Progenitor cell of endocrine pancreas (in vitro differentiated cells): ENCODE data around the gene SLC48A1. TPM values are rescaled to one million over a fixed set of nuclear protein-coding genes. Genes with fewer than 3 reads are reported as not detected.

ENCODE experiments used
- DNase-seq: peaks from one replicate; pipeline ENCODE4 v3.0.0; 2021; ENCODE audit warnings: low spot score; ENCODE audit not compliant: unreplicated experiment
- H3K27ac Mint-ChIP-seq: 2 replicates; pipeline ENCODE4 v1.8.0; 2021; ENCODE audit warnings: mild to moderate bottlenecking, moderate library complexity, mixed read lengths
- H3K27me3 Mint-ChIP-seq: 2 replicates; pipeline ENCODE4 v1.8.0; 2021; ENCODE audit warnings: mixed read lengths
- H3K36me3 Mint-ChIP-seq: 2 replicates; pipeline ENCODE4 v1.8.0; 2022; ENCODE audit warnings: mixed read lengths; ENCODE audit not compliant: insufficient read depth
- H3K4me1 Mint-ChIP-seq: 2 replicates; pipeline ENCODE4 v1.8.0; 2021; ENCODE audit warnings: low read depth, mixed read lengths
- H3K4me3 Mint-ChIP-seq: 2 replicates; pipeline ENCODE4 v1.8.0; 2021; ENCODE audit warnings: low read depth, mild to moderate bottlenecking, moderate library complexity, mixed read lengths
- H3K9me3 Mint-ChIP-seq: 2 replicates; pipeline ENCODE4 v1.8.0; 2021; ENCODE audit warnings: low read depth, mixed read lengths
- total RNA-seq: library from RNA; stranded (reverse); gene quantifications from 2 replicates; pipeline ENCODE4 v1.2.1, GENCODE V29; 2021
- TF ChIP-seq, protein P1 (sequence below): fragments of 200-600 bp; sonication (generic); IDR thresholded peaks from one replicate; pipeline ENCODE4 v1.5.0; 2021; ENCODE audit warnings: antibody characterized with exemption, mild to moderate bottlenecking; ENCODE audit not compliant: unreplicated experiment

Gene SLC48A1
- total RNA-seq, 1 donor from 2014 or later: 15.1 TPM

DNA sequence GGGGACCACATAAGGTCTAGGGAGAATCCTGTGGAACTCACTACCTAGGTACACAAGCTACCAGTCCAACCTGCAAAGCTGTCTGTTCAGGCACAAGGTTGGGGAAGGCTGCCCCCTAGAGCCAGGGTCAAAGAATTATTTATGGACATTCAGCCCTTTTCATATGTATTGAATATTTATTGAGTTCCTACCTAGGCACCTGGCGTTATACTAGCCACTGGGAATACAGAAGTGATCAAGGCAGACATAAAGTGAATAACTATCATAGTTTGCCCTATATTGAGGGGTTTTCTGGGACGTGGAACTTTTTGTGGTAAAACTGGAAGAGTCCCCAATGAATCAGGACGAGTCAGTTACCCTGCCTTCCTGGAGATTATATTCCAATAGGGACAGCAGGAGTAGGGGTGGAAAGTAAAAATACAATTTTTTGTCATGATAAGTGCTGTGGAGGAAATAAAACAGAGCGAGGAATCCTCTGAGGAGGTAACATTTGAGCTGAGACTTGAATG, 5.8 kb upstream of the SLC48A1 start:
- TF ChIP-seq, protein P1, sequence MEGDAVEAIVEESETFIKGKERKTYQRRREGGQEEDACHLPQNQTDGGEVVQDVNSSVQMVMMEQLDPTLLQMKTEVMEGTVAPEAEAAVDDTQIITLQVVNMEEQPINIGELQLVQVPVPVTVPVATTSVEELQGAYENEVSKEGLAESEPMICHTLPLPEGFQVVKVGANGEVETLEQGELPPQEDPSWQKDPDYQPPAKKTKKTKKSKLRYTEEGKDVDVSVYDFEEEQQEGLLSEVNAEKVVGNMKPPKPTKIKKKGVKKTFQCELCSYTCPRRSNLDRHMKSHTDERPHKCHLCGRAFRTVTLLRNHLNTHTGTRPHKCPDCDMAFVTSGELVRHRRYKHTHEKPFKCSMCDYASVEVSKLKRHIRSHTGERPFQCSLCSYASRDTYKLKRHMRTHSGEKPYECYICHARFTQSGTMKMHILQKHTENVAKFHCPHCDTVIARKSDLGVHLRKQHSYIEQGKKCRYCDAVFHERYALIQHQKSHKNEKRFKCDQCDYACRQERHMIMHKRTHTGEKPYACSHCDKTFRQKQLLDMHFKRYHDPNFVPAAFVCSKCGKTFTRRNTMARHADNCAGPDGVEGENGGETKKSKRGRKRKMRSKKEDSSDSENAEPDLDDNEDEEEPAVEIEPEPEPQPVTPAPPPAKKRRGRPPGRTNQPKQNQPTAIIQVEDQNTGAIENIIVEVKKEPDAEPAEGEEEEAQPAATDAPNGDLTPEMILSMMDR: peak; percentile 62
- H3K4me1 Mint-ChIP-seq: no peaks in the 10 kb centered on the region
- H3K27me3 Mint-ChIP-seq: peaks cover 19% of the 10 kb centered on the region
- no peaks in the 10 kb centered on the region for H3K9me3 Mint-ChIP-seq
- no peaks in the 10 kb centered on the region for H3K36me3 Mint-ChIP-seq
- DNase-seq: no peak
- no peak overlapping the region for H3K27ac Mint-ChIP-seq
- no peak overlapping the region for H3K4me3 Mint-ChIP-seq

- Mint-ChIP-seq H3K4me3 (no peak overlapping the region), H3K27me3 (peaks cover 18% of the 10 kb centered on the region), H3K9me3 (no peaks in the 10 kb centered on the region), H3K36me3 (no peaks in the 10 kb centered on the region), H3K4me1 (peaks cover 4% of the 10 kb centered on the region), H3K27ac (no peak overlapping the region)
- no peak for DNase-seq
- TF ChIP-seq, protein P1: no peak
Observed at GRCh38 chr12:47768323-47768811, 4.7 kb upstream of the SLC48A1 start.

DNA sequence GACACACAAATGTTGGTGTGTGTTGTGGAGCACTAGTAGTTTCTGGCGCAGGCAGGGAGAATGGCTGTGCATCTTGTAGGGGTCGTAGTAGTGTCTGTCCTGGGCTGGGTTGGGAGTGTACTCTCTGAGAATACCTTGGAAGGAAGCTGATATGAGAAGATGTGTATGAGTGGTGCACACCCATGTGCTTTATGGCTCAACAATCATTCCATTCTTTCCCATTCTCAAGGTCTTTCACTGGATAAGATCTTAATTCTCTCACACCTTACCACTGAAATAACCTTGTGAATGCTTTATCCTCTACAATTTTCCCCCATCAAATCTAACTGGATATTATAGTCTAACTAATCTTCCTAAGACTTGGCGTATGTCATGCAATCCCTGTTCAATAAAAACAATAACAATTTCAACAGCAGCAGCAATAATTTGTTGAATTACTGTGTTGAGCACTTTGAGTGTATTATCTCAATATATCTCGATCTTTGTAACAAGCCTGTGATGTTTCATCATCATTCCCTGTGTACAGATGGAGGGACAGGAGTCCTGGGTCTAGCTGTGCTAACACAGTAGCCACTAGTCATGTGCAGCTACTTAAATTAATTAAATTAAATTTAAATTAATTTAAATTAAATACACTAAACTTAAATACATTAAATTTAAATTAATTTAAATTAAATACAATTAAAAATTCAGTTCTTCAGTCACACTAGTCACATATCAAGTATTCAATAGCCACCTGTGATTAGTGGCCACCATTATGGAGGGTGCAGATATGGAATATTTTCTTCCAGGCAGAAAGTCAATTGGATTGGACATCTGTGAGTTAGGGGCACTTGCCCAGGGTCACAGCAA, 3.6 kb upstream of the SLC48A1 start:
- no peak for DNase-seq
- TF ChIP-seq, protein P1: no peak
- H3K9me3 Mint-ChIP-seq: no peaks in the 10 kb centered on the region
- H3K4me3 Mint-ChIP-seq: no peak overlapping the region
- no peaks in the 10 kb centered on the region for H3K36me3 Mint-ChIP-seq
- peaks cover 7% of the 10 kb centered on the region for H3K4me1 Mint-ChIP-seq
- H3K27me3 Mint-ChIP-seq: peaks cover 12% of the 10 kb centered on the region
- H3K27ac Mint-ChIP-seq: no peak overlapping the region

- Mint-ChIP-seq H3K4me1 (peaks cover 7% of the 10 kb centered on the region), H3K27me3 (peaks cover 12% of the 10 kb centered on the region), H3K4me3 (no peak overlapping the region), H3K27ac (no peak overlapping the region), H3K9me3 (no peaks in the 10 kb centered on the region), H3K36me3 (no peaks in the 10 kb centered on the region)
- DNase-seq: no peak
- TF ChIP-seq, protein P1: no peak
Observed at GRCh38 chr12:47770086-47770726, 2.8 kb upstream of the SLC48A1 start.

DNA sequence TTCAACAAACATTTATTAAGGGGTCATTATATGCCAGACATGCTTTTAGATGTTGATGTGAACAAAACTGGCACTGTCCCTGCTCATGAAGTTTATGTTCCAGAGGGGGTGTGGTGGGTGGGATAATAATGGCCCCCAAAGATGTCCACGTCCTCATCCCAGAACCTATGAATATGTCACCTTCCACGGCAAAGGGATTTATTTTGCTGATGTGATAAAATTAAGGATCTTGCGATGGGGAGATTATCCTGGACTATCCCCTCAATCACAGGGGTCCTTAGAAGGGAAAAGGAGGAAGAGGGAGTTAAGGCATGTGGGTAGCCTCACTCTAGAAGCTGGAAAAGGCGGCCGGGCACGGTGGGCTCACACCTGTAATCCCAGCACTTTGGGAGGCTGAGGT, 1.7 kb upstream of the SLC48A1 start:
- Mint-ChIP-seq H3K4me1 (peaks cover 7% of the 10 kb centered on the region), H3K36me3 (no peaks in the 10 kb centered on the region), H3K27me3 (peaks cover 8% of the 10 kb centered on the region), H3K4me3 (no peak overlapping the region), H3K27ac (no peak overlapping the region), H3K9me3 (no peaks in the 10 kb centered on the region)
- TF ChIP-seq, protein P1: no peak
- no peak for DNase-seq
